Adrenal gland (tissue), 5 donors: ENCODE measurements around the gene PPP2CA.

Experiments used
- CTCF ChIP-seq, 6 experiments: fragments of 450-650 bp in 4 of 6; fragments of 200-600 bp in 2 of 6; sonication (generic) in 1 of 6; IDR thresholded peaks; 1 replicate in 5 of 6; 2 replicates in 1 of 6; pipeline versions ENCODE4 v1.5.1 to v1.8.0; 2016 to 2021; ENCODE audit warnings: antibody characterized with exemption in 6 of 6, mild to moderate bottlenecking in 2 of 6, moderate library complexity in 1 of 6
- POLR2A ChIP-seq, 2 donors: fragments of 450-650 bp; IDR thresholded peaks; one replicate each; pipeline ENCODE4 v1.6.1; 2017; ENCODE audit warnings: antibody characterized with exemption in 2 of 2, mild to moderate bottlenecking in 2 of 2, moderate library complexity in 1 of 2
- donor health status: DM: no; HTN: no; CAD: no.

- no peak for TF ChIP-seq CTCF (IDR thresholded peaks at IDR 0.05)
- no peak for TF ChIP-seq POLR2A (IDR thresholded peaks at IDR 0.05)
Measured at GRCh38 chr5:134177369-134178095, 48.3 kb downstream of the PPP2CA start.
